Endothelial cell of umbilical vein (primary cell): ENCODE results near the gene LRRC8A.

Source experiments
- EZH2 ChIP-seq: IDR thresholded peaks from 2 replicates; pipeline ENCODE4 v1.6.1; 2012; ENCODE audit warnings: borderline replicate concordance, low read depth, mild to moderate bottlenecking, moderate library complexity, low read length, inconsistent platforms; ENCODE audit not compliant: severe bottlenecking
- FOS ChIP-seq: IDR thresholded peaks from 2 replicates; pipeline ENCODE4 v1.6.1; 2011; ENCODE audit warnings: mild to moderate bottlenecking, low read length, moderate library complexity, borderline replicate concordance; ENCODE audit not compliant: insufficient read depth
- GATA2 ChIP-seq: IDR thresholded peaks from 2 replicates; pipeline ENCODE4 v1.7.0; 2011; ENCODE audit warnings: low read depth, mild to moderate bottlenecking, moderate library complexity, mixed read lengths, low read length; ENCODE audit not compliant: insufficient read length, insufficient read depth
- JUN ChIP-seq: IDR thresholded peaks from 2 replicates; pipeline ENCODE4 v1.6.1; 2011; ENCODE audit warnings: borderline replicate concordance, low read depth; ENCODE audit not compliant: insufficient read length, insufficient read depth
- MYC ChIP-seq: IDR thresholded peaks from one replicate; pipeline ENCODE4 v1.6.1; 2011; ENCODE audit warnings: mild to moderate bottlenecking, low read depth, low read length
- POLR2A ChIP-seq: IDR thresholded peaks from 2 replicates; pipeline ENCODE4 v1.6.1; 2012; ENCODE audit warnings: low read depth, mild to moderate bottlenecking, control low read depth, low read length
- POLR2AphosphoS5 ChIP-seq: IDR thresholded peaks from 2 replicates; pipeline ENCODE4 v1.6.1; 2012; ENCODE audit warnings: low read depth, mild to moderate bottlenecking, control low read depth, low read length, moderate library complexity; ENCODE audit not compliant: insufficient read depth
- TF ChIP-seq, protein P1 (sequence below), 2 donors: IDR thresholded peaks; 1 replicate in 1 of 2; 2 replicates in 1 of 2; pipeline ENCODE4 v1.5.1; 2011; ENCODE audit warnings: low read length in 2 of 2, mild to moderate bottlenecking in 2 of 2, moderate library complexity in 2 of 2, control low read depth in 1 of 2, inconsistent platforms in 1 of 2, low read depth in 1 of 2; ENCODE audit not compliant: insufficient read depth in 1 of 2; ENCODE audit errors: extremely low read depth in 1 of 2
- TF ChIP-seq, protein P2 (sequence below): IDR thresholded peaks from 2 replicates; pipeline ENCODE4 v1.6.1; 2011; ENCODE audit not compliant: insufficient read depth, insufficient read length

DNA sequence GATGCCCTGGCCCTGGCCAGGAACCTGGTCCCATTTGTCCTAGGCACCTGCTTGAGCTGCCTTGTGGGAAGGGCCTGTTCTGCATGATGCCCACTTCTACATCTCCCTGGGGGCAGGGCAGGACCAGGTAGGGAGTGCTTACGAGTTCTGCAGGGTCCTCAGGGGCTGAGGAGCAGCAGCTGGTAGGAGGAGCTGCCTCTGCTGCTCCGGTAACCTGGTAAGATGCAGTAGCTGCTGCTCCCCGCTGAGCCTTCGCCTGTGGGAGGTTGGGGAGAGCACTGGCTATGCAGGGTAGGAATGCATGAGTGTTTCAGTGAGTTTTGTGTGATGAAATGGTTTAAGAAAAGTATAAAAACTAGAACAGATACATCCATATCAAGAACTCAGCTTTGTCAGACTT is 13.6 kb downstream of the LRRC8A start:
- TF ChIP-seq POLR2AphosphoS5 (no peak), POLR2A (no peak), EZH2 (no peak), JUN (no peak), GATA2 (no peak), FOS (no peak), MYC (no peak)
- TF ChIP-seq, protein P1, sequence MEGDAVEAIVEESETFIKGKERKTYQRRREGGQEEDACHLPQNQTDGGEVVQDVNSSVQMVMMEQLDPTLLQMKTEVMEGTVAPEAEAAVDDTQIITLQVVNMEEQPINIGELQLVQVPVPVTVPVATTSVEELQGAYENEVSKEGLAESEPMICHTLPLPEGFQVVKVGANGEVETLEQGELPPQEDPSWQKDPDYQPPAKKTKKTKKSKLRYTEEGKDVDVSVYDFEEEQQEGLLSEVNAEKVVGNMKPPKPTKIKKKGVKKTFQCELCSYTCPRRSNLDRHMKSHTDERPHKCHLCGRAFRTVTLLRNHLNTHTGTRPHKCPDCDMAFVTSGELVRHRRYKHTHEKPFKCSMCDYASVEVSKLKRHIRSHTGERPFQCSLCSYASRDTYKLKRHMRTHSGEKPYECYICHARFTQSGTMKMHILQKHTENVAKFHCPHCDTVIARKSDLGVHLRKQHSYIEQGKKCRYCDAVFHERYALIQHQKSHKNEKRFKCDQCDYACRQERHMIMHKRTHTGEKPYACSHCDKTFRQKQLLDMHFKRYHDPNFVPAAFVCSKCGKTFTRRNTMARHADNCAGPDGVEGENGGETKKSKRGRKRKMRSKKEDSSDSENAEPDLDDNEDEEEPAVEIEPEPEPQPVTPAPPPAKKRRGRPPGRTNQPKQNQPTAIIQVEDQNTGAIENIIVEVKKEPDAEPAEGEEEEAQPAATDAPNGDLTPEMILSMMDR (IDR thresholded peaks at IDR 0.05; ENCODE audit: extremely low read depth in 1 of 2, insufficient read depth in 1 of 2, low read depth in 1 of 2, low read length in 2 of 2), result no peak
- TF ChIP-seq, protein P2, sequence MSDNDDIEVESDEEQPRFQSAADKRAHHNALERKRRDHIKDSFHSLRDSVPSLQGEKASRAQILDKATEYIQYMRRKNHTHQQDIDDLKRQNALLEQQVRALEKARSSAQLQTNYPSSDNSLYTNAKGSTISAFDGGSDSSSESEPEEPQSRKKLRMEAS, result no peak
